Measurements from ENCODE around the gene CSMD2.
"Not testable (repeated sequence)": the region's sequence is repeated elsewhere in the genome, so short reads cannot be mapped to it uniquely, and the experiment has no call there.

Gene CSMD2

DNA sequence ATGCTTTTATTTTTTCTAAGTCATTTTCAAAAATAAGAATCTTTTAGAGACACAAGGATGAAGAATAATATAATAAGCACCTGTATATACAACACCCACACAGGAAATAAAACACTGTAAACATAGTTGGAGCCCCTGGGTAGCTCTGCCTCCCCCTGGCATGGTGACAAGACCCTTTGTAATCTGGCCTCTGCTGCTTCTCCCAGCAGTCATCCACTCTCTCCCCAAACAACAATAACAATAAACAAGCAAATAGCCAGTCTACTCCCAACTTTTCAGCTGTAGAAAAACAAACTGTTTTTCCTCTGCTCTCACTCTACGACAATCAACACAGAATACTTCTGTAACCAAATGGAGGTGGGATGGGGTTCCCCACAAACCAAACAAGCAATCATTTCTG, 110.1 kb downstream of the CSMD2 start:
- no peak for DNase-seq (ENCODE audit: low read depth in 2 of 2)

GRCh38 chr1:34053660-34054059, 111.4 kb downstream of the CSMD2 start:
- no peak for DNase-seq (ENCODE audit: low read depth in 2 of 2)

GRCh38 chr1:34052565-34052964, 112.5 kb downstream of the CSMD2 start:
- no peak for DNase-seq (ENCODE audit: low read depth in 2 of 2)

GRCh38 chr1:34050709-34051485, 114.1 kb downstream of the CSMD2 start:
- DNase-seq (ENCODE audit: low read depth in 2 of 2): no peak

- no peak for DNase-seq (ENCODE audit: low read depth in 2 of 2)
These were observed 115.0 kb downstream of the CSMD2 start for GRCh38 chr1:34049994-34050393.

DNA sequence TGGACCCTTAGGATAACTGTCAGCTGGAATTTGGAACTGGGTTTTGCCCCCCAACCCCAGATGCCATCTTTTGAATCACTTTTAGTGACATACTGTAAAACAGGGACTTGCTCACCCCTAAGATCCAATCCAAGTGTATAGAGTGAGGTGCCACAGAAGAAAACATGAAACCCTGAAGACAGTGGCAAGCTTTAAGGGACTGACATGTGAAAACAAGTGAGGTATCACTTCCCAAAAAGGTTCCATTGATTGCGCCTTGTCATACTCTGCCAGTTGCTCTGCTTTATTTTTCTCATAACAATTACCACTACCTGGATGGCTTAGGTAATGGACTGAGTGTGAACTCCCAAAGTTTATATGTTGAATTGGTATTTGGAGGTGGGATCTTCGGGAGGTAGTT, 115.6 kb downstream of the CSMD2 start:
- DNase-seq (ENCODE audit: low read depth in 2 of 2): no peak

GRCh38 chr1:34037856-34038255, 127.2 kb downstream of the CSMD2 start:
- DNase-seq (ENCODE audit: low read depth in 2 of 2): no peak

GRCh38 chr1:34037109-34037508, 127.9 kb downstream of the CSMD2 start:
- no peak for DNase-seq (ENCODE audit: low read depth in 2 of 2)

GRCh38 chr1:34034036-34034435, 131.0 kb downstream of the CSMD2 start:
- DNase-seq (ENCODE audit: low read depth in 2 of 2): no peak

GRCh38 chr1:34029954-34030353, 135.1 kb downstream of the CSMD2 start:
- no peak for DNase-seq (ENCODE audit: low read depth in 2 of 2)

GRCh38 chr1:34029515-34029914, 135.5 kb downstream of the CSMD2 start:
- no peak for DNase-seq (ENCODE audit: low read depth in 2 of 2)

- DNase-seq (ENCODE audit: low read depth in 2 of 2): no peak
These were observed 136.5 kb downstream of the CSMD2 start for GRCh38 chr1:34028381-34029055.

- no peak for DNase-seq (ENCODE audit: low read depth in 2 of 2)
These were observed 139.4 kb downstream of the CSMD2 start for GRCh38 chr1:34025675-34026074.

DNA sequence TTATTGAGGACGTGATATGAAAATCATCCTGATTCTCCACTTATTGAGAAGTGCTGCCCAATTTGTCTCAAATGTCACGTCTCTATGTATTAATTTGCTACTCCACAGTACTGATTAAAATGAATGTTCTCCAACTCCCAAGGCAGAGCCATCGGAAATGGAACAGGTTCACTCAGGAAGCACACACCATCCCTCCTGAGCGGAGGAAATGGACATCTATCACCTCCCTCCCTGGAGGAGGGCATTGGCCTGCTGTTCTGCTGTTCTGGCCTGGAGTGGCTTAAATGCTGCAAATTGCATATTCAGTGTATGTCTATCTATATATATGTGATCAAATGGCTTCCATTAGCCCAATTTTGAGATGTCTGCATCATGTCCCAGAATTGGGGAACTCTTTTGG, 140.5 kb downstream of the CSMD2 start:
- no peak for DNase-seq (ENCODE audit: low read depth in 2 of 2)

DNA sequence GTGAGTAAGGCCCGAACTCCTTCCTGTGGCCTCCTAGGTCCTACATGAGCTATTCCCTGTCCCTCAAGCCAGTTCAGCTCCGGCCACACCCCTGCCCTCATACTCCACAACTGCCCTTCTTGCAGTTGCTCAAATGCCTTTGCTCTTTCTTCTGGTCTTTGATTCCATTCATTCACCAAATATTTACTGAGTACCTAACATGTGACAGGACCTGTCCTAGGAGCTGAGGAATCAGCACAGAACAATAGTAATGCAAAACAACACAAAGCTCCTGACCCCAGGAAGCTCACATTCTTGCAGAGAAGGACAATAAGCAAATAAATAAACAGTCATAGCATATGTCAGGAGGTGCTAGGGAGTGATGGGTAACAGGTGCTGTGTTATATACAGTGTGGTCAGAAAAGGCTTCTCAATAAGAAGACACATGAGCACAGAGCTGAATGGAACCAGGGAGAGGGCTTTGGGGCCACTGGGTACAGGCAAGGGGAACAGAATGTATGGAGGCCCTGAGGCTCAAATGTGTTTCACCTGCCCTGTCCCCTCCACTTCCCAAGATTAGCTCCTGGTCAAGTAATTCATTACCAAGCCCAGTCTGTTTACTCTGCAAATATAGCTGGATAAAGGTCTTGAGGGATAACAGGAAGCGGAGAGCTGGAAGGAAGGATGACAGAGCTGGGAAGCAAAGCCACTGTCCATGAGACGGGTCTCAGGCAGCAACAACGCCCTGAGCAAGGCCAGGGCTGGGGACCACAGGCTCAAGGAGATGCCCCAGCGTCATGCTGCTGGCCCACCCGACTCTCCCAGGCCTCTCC, 145.1 kb downstream of the CSMD2 start:
- DNase-seq (ENCODE audit: low read depth in 2 of 2): no peak

DNA sequence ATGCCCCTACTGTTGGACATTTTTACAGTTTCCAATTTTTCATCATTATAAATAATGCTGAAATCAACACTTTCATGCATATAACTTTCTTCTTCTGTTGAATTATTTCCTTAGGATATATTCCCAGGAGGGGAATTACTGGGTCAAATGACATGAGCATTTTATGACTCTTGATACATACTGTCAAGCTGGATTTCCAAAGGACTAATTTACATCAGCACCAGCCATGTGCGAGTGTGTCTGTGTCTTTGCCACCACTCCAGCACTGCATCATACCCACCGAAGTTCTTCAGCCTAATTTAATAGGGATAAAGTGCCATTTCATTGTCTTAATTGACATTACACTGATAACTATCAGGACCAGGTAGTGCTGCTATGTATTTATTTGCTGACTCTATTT, 146.7 kb downstream of the CSMD2 start:
- no peak for DNase-seq (ENCODE audit: low read depth in 2 of 2)

- DNase-seq (ENCODE audit: low read depth in 2 of 2): not testable (repeated sequence)
These were observed 148.7 kb downstream of the CSMD2 start for GRCh38 chr1:34016281-34016680.

DNA sequence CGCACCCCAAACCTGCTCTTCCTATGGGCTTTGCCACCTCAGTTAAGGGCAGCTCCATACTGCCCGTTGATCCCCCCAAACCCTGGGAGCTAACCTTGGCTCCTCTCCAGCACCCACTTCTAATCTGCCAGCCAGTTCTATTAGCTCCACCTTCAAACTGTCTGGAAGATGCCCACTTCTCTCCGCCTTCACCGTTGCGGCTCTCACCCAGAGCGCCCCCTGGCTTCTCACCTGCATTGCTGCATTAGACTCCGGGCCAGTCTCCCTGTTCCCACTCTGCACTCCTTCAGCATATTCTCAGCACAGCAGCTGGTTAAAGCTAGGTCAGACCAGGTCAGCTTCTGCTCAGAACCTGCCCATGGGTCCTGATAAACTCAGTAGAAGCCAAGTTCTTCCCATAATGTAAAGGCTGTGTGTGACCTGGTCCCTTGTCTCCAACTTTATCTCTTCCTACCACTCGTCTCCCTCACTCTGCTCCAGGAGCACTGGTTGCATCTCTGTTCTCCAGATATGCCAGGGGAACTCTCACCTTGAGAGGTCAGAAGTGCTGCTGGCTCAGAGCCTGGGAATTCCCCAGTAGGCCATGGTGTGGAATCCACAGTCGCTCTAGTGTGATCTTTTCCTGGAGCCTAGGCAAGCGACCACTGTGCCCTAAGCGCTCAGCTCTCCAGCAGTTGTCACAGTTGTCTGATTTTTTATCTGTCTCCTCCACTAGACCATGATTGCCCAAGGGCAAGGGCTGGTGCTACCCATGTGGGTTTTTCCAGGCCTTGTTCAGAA, 150.9 kb downstream of the CSMD2 start:
- DNase-seq (ENCODE audit: low read depth in 2 of 2): no peak

DNA sequence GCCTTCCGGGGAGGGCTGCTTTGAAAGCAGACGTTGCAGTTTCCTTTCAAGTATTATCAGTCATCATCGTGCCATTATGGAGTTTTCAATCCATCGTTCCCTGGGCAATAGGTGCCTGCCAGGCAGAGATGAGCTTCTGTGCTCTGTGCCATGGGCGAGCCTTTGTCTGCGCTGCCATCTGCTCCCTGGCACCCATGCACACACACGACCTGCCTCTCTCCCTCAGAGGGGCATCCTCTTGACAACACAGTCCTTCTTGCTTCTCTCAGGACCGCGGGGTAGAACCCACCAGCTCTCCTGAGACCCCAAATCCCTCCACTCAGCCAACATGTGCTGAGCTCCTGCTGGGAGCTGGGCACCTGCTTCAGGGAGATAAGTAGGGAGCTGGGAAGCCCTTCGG, 151.9 kb downstream of the CSMD2 start:
- DNase-seq (ENCODE audit: low read depth in 2 of 2): no peak

DNA sequence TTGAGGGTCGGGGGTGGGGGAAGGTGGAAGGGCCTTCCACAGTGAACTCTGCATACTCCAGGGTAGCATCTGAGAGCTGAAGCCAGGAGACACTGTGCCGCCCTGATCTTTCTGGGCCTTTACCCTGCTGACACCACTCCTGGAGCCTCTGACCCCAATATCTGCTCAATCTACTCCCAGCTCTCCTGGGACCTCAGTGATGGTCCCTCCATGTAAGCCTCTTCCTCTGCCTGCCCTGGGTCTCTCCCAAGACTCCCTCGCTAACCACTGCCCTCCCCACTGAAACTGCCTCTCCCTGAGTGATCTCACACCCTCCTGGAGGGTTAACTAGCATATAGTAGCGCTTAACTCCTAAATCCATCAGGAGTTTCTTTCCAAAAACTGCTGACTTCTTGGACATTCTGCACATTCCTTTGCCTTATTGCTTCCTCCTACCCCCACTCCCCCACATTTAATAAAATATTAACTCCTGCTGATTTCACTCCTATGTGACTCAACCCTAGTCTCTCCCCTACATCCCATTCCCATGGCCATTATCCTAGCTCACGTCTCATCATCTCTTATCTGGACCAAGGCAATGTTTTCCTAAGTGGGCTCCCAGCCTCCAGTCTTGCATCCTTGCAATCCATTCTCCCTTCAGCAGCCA, 155.6 kb downstream of the CSMD2 start:
- no peak for DNase-seq (ENCODE audit: low read depth in 2 of 2)

DNA sequence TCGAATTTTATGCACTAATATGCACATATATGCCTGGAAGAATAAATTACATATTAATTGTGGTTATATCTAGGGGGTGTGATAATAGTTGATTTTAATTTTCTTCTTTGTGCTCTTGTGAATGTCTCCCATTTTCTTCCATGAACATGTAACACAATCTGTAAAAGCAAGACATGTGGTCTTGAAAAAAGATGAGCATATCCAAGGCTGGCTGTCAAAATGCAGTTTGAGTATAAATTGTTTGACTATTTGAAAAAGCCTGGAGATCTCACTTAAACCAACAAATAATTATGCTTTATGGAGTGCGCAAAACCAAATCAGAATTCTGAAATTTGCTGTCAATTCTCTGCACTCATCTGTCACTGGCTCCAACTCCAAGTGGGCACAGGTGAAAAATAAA, 157.3 kb downstream of the CSMD2 start:
- DNase-seq (ENCODE audit: low read depth in 2 of 2): no peak
